ENCODE data around the gene RASD1. TPM values are rescaled to one million over a fixed set of nuclear protein-coding genes. Genes with fewer than 3 reads are reported as not detected.

The RASD1 gene
- polyA plus RNA-seq, 4 donors = 4.9 to 17.4 (median 9.5) TPM

GRCh38 chr17:17532991-17533390 is 36.8 kb upstream of the RASD1 start:
- Histone ChIP-seq H3K36me3 (ENCODE audit: control insufficient read depth in 3 of 3, insufficient read depth in 2 of 3, low read depth in 1 of 3, low read length in 3 of 3) (peaks cover 0 to 14% (median 0%) of the 10 kb centered on the region in 3 donors), H3K4me3 (ENCODE audit: low read depth in 1 of 3, low read length in 3 of 3) (no peak overlapping the region), H3K27me3 (ENCODE audit: control insufficient read depth in 3 of 3, insufficient read depth in 3 of 3, low read length in 3 of 3) (no peaks in the 10 kb centered on the region), H3K9me3 (ENCODE audit: control insufficient read depth in 2 of 2, insufficient read depth in 1 of 2, low read depth in 1 of 2, low read length in 1 of 2) (no peaks in the 10 kb centered on the region), H3K27ac (ENCODE audit: low read depth in 1 of 3, low read length in 2 of 3) (no peak overlapping the region), H3K4me1 (ENCODE audit: control insufficient read depth in 3 of 3, insufficient read depth in 2 of 3, low read depth in 1 of 3, low read length in 2 of 3) (peaks cover 0 to 20% (median 0%) of the 10 kb centered on the region in 3 donors)
- WGBS, 3 donors = 86 to 97% (median 94%) methylated on average over 1 of the region's 1 CpG
- DNase-seq (no peak), FAIRE-seq (no peak)

- Histone ChIP-seq H3K27ac (ENCODE audit: low read depth in 1 of 3, low read length in 2 of 3) (no peak overlapping the region), H3K27me3 (ENCODE audit: control insufficient read depth in 3 of 3, insufficient read depth in 3 of 3, low read length in 3 of 3) (no peaks in the 10 kb centered on the region), H3K9me3 (ENCODE audit: control insufficient read depth in 2 of 2, insufficient read depth in 1 of 2, low read depth in 1 of 2, low read length in 1 of 2) (no peaks in the 10 kb centered on the region), H3K4me1 (ENCODE audit: control insufficient read depth in 3 of 3, insufficient read depth in 2 of 3, low read depth in 1 of 3, low read length in 2 of 3) (peaks cover 0 to 2% (median 0%) of the 10 kb centered on the region in 3 donors), H3K36me3 (ENCODE audit: control insufficient read depth in 3 of 3, insufficient read depth in 2 of 3, low read depth in 1 of 3, low read length in 3 of 3) (peaks cover 0 to 8% (median 0%) of the 10 kb centered on the region in 3 donors), H3K4me3 (ENCODE audit: low read depth in 1 of 3, low read length in 3 of 3) (no peak overlapping the region)
- FAIRE-seq = no peak
- no peak for DNase-seq
- WGBS, 3 donors = 85 to 94% (median 87%) methylated on average over 4 of the region's 4 CpGs
Observed at GRCh38 chr17:17531156-17531555, 35.0 kb upstream of the RASD1 start.

- WGBS, 3 donors = 55 to 79% (median 63%) methylated on average over 18 to 22 of the region's 22 CpGs
- no peaks in the 10 kb centered on the region for H3K27me3 ChIP-seq (ENCODE audit: control insufficient read depth in 3 of 3, insufficient read depth in 3 of 3, low read length in 3 of 3)
- peaks cover 0 to 15% (median 0%) of the 10 kb centered on the region in 3 donors for H3K36me3 ChIP-seq (ENCODE audit: control insufficient read depth in 3 of 3, insufficient read depth in 2 of 3, low read depth in 1 of 3, low read length in 3 of 3)
- no peaks in the 10 kb centered on the region for H3K9me3 ChIP-seq (ENCODE audit: control insufficient read depth in 2 of 2, insufficient read depth in 1 of 2, low read depth in 1 of 2, low read length in 1 of 2)
- no peaks in the 10 kb centered on the region for H3K4me1 ChIP-seq (ENCODE audit: control insufficient read depth in 3 of 3, insufficient read depth in 2 of 3, low read depth in 1 of 3, low read length in 2 of 3)
- H3K27ac ChIP-seq (ENCODE audit: low read depth in 1 of 3, low read length in 2 of 3) = no peak overlapping the region
- H3K4me3 ChIP-seq (ENCODE audit: low read depth in 1 of 3, low read length in 3 of 3) = no peak overlapping the region
- FAIRE-seq (no peak), DNase-seq (peak in 1 of 2 donors; percentile 53)
Observed at GRCh38 chr17:17528696-17529652, 32.8 kb upstream of the RASD1 start.

- H3K9me3 ChIP-seq (ENCODE audit: control insufficient read depth in 2 of 2, insufficient read depth in 1 of 2, low read depth in 1 of 2, low read length in 1 of 2) = no peaks in the 10 kb centered on the region
- no peak overlapping the region for H3K4me3 ChIP-seq (ENCODE audit: low read depth in 1 of 3, low read length in 3 of 3)
- no peak overlapping the region for H3K27ac ChIP-seq (ENCODE audit: low read depth in 1 of 3, low read length in 2 of 3)
- no peaks in the 10 kb centered on the region for H3K27me3 ChIP-seq (ENCODE audit: control insufficient read depth in 3 of 3, insufficient read depth in 3 of 3, low read length in 3 of 3)
- 85 to 92% (median 90%) methylated on average over 17 of the region's 17 CpGs for WGBS, 3 donors
- H3K4me1 ChIP-seq (ENCODE audit: control insufficient read depth in 3 of 3, insufficient read depth in 2 of 3, low read depth in 1 of 3, low read length in 2 of 3) = no peaks in the 10 kb centered on the region
- FAIRE-seq (no peak), DNase-seq (no peak)
- peaks cover 0 to 15% (median 0%) of the 10 kb centered on the region in 3 donors for H3K36me3 ChIP-seq (ENCODE audit: control insufficient read depth in 3 of 3, insufficient read depth in 2 of 3, low read depth in 1 of 3, low read length in 3 of 3)
Observed at GRCh38 chr17:17527956-17528500, 31.8 kb upstream of the RASD1 start.

GRCh38 chr17:17527534-17527933 is 31.3 kb upstream of the RASD1 start:
- Histone ChIP-seq H3K9me3 (ENCODE audit: control insufficient read depth in 2 of 2, insufficient read depth in 1 of 2, low read depth in 1 of 2, low read length in 1 of 2) (no peaks in the 10 kb centered on the region), H3K4me3 (ENCODE audit: low read depth in 1 of 3, low read length in 3 of 3) (no peak overlapping the region), H3K27ac (ENCODE audit: low read depth in 1 of 3, low read length in 2 of 3) (no peak overlapping the region), H3K36me3 (ENCODE audit: control insufficient read depth in 3 of 3, insufficient read depth in 2 of 3, low read depth in 1 of 3, low read length in 3 of 3) (peaks cover 0 to 15% (median 0%) of the 10 kb centered on the region in 3 donors), H3K4me1 (ENCODE audit: control insufficient read depth in 3 of 3, insufficient read depth in 2 of 3, low read depth in 1 of 3, low read length in 2 of 3) (no peaks in the 10 kb centered on the region), H3K27me3 (ENCODE audit: control insufficient read depth in 3 of 3, insufficient read depth in 3 of 3, low read length in 3 of 3) (no peaks in the 10 kb centered on the region)
- DNase-seq (no peak), FAIRE-seq (no peak)
- 89 to 98% (median 94%) methylated on average over 11 of the region's 11 CpGs for WGBS, 3 donors

GRCh38 chr17:17526369-17526768 is 30.2 kb upstream of the RASD1 start:
- peak in 1 of 2 donors; percentile 22 for DNase-seq
- no peaks in the 10 kb centered on the region for H3K27me3 ChIP-seq (ENCODE audit: control insufficient read depth in 3 of 3, insufficient read depth in 3 of 3, low read length in 3 of 3)
- no peak overlapping the region for H3K27ac ChIP-seq (ENCODE audit: low read depth in 1 of 3, low read length in 2 of 3)
- H3K9me3 ChIP-seq (ENCODE audit: control insufficient read depth in 2 of 2, insufficient read depth in 1 of 2, low read depth in 1 of 2, low read length in 1 of 2) = no peaks in the 10 kb centered on the region
- H3K4me3 ChIP-seq (ENCODE audit: low read depth in 1 of 3, low read length in 3 of 3) = no peak overlapping the region
- peaks cover 0 to 21% (median 0%) of the 10 kb centered on the region in 3 donors for H3K36me3 ChIP-seq (ENCODE audit: control insufficient read depth in 3 of 3, insufficient read depth in 2 of 3, low read depth in 1 of 3, low read length in 3 of 3)
- 16 to 59% (median 35%) methylated on average over 14 of the region's 14 CpGs for WGBS, 3 donors
- FAIRE-seq = no peak
- no peaks in the 10 kb centered on the region for H3K4me1 ChIP-seq (ENCODE audit: control insufficient read depth in 3 of 3, insufficient read depth in 2 of 3, low read depth in 1 of 3, low read length in 2 of 3)

- H3K4me3 ChIP-seq (ENCODE audit: low read depth in 1 of 3, low read length in 3 of 3) = no peak overlapping the region
- no peaks in the 10 kb centered on the region for H3K4me1 ChIP-seq (ENCODE audit: control insufficient read depth in 3 of 3, insufficient read depth in 2 of 3, low read depth in 1 of 3, low read length in 2 of 3)
- no peaks in the 10 kb centered on the region for H3K9me3 ChIP-seq (ENCODE audit: control insufficient read depth in 2 of 2, insufficient read depth in 1 of 2, low read depth in 1 of 2, low read length in 1 of 2)
- DNase-seq (peak in 1 of 2 donors; percentile 26), FAIRE-seq (no peak)
- H3K27ac ChIP-seq (ENCODE audit: low read depth in 1 of 3, low read length in 2 of 3) = no peak overlapping the region
- WGBS, 3 donors = 38 to 72% (median 46%) methylated on average over 6 of the region's 6 CpGs
- no peaks in the 10 kb centered on the region for H3K27me3 ChIP-seq (ENCODE audit: control insufficient read depth in 3 of 3, insufficient read depth in 3 of 3, low read length in 3 of 3)
- H3K36me3 ChIP-seq (ENCODE audit: control insufficient read depth in 3 of 3, insufficient read depth in 2 of 3, low read depth in 1 of 3, low read length in 3 of 3) = peaks cover 0 to 25% (median 0%) of the 10 kb centered on the region in 3 donors
Observed at GRCh38 chr17:17525956-17526355, 29.8 kb upstream of the RASD1 start.

- peak in 1 of 2 donors; percentile 32 for DNase-seq
Observed at GRCh38 chr17:17525311-17525710, 29.1 kb upstream of the RASD1 start.

More at GRCh38 chr17:17525311-17525710, 29.1 kb upstream of the RASD1 start:
- Histone ChIP-seq H3K27ac (ENCODE audit: low read depth in 1 of 3, low read length in 2 of 3) (no peak overlapping the region), H3K4me3 (ENCODE audit: low read depth in 1 of 3, low read length in 3 of 3) (no peak overlapping the region), H3K36me3 (ENCODE audit: control insufficient read depth in 3 of 3, insufficient read depth in 2 of 3, low read depth in 1 of 3, low read length in 3 of 3) (peaks cover 0 to 30% (median 0%) of the 10 kb centered on the region in 3 donors), H3K27me3 (ENCODE audit: control insufficient read depth in 3 of 3, insufficient read depth in 3 of 3, low read length in 3 of 3) (no peaks in the 10 kb centered on the region), H3K4me1 (ENCODE audit: control insufficient read depth in 3 of 3, insufficient read depth in 2 of 3, low read depth in 1 of 3, low read length in 2 of 3) (no peaks in the 10 kb centered on the region), H3K9me3 (ENCODE audit: control insufficient read depth in 2 of 2, insufficient read depth in 1 of 2, low read depth in 1 of 2, low read length in 1 of 2) (no peaks in the 10 kb centered on the region)
- no peak for FAIRE-seq
- WGBS, 3 donors = 77 to 86% (median 81%) methylated on average over 15 of the region's 15 CpGs

Measured in small intestine (tissue), 7 donors.